ENCODE measurements around the gene CDH11. TPM values are rescaled to one million over a fixed set of nuclear protein-coding genes. Genes with fewer than 3 reads are reported as not detected.

Gene CDH11
- total RNA-seq, 1 experiment from 2014 or later = 5.4 TPM

GRCh38 chr16:64997751-64998150 lies 124.1 kb downstream of the CDH11 start:
- no peaks in the 10 kb centered on the region for H3K79me2 ChIP-seq (ENCODE audit: insufficient read depth, low read length)
- H3K14ac ChIP-seq (ENCODE audit: insufficient read depth, low read length) = no peak overlapping the region
- no peak overlapping the region for H3K4me3 Mint-ChIP-seq
- H3K9ac ChIP-seq (ENCODE audit: extremely low read depth, insufficient read length, low read length) = no peak overlapping the region
- WGBS (ENCODE audit: extremely low coverage, insufficient read length, low lambda C conversion rate) = no CpG with 5 or more reads among the region's 2 CpGs
- H2BK12ac ChIP-seq (ENCODE audit: insufficient read length, low read depth, low read length) = no peak overlapping the region
- no peak overlapping the region for H3K23ac ChIP-seq (ENCODE audit: insufficient read length, low read depth, low read length)
- no peaks in the 10 kb centered on the region for H3K23me2 ChIP-seq (ENCODE audit: insufficient read length, low read depth, low read length, poor library complexity, severe bottlenecking)
- no peak overlapping the region for H3T11ph ChIP-seq (ENCODE audit: low read length)
- H3K79me1 ChIP-seq (ENCODE audit: insufficient read depth, low read depth, low read length, poor library complexity, severe bottlenecking) = no peaks in the 10 kb centered on the region
- H2BK15ac ChIP-seq (ENCODE audit: low read depth, low read length) = no peak overlapping the region
- no peak overlapping the region for H3K18ac ChIP-seq (ENCODE audit: insufficient read length, low read depth, low read length)
- peaks cover 2% of the 10 kb centered on the region; the same call in 1 of the 2 replicates for H3K4me1 ChIP-seq (ENCODE audit: insufficient read depth, low read length)
- no peak overlapping the region for H2BK20ac ChIP-seq (ENCODE audit: low read depth, low read length, poor library complexity, severe bottlenecking)
- H3K9me3 Mint-ChIP-seq = no peaks in the 10 kb centered on the region
- H3K4me2 ChIP-seq (ENCODE audit: insufficient read depth, insufficient read length, low read length) = no peak overlapping the region
- H3K56ac ChIP-seq (ENCODE audit: insufficient read length, low read depth, low read length) = no peak overlapping the region
- no peak overlapping the region for H2BK5ac ChIP-seq (ENCODE audit: insufficient read length, low read length)
- no peak overlapping the region for H3K27ac Mint-ChIP-seq
- H3K27me3 ChIP-seq (ENCODE audit: insufficient read depth, low read length) = no peaks in the 10 kb centered on the region
- H2AFZ ChIP-seq (ENCODE audit: low read length) = no peak overlapping the region
- peaks cover 8 to 12% of the 10 kb centered on the region in 2 experiments; a peak in 3 of 4 replicates for H3K4me1 Mint-ChIP-seq
- no peak for DNase-seq
- no peak overlapping the region for H4K8ac ChIP-seq (replicated peaks; ENCODE audit: insufficient read length, low read depth, low read length)
- H3K9me3 ChIP-seq (ENCODE audit: control insufficient read depth, low read depth, low read length) = no peaks in the 10 kb centered on the region
- no peaks in the 10 kb centered on the region for H3K36me3 Mint-ChIP-seq (ENCODE audit: insufficient read depth in 1 of 3, low read depth in 3 of 3)
- no peaks in the 10 kb centered on the region; the same call in 1 of the 2 replicates for H3K27me3 Mint-ChIP-seq (ENCODE audit: low read depth)
- no peak for TF ChIP-seq CTCF (conservative IDR thresholded peaks at IDR 0.05)
- no peak overlapping the region for H2AK5ac ChIP-seq (ENCODE audit: insufficient read length, low read length)
- H3K4ac ChIP-seq (ENCODE audit: low read depth, low read length) = no peak overlapping the region
- H4K20me1 ChIP-seq (ENCODE audit: control insufficient read depth, insufficient read depth, insufficient read length) = no peaks in the 10 kb centered on the region
- H3K27ac ChIP-seq (ENCODE audit: insufficient read length, low read depth, low read length) = no peak overlapping the region
- no peak overlapping the region for H4K5ac ChIP-seq (ENCODE audit: insufficient read length, low read depth, low read length)
- H4K91ac ChIP-seq (ENCODE audit: insufficient read length, low read depth, low read length) = no peak overlapping the region
- H2BK120ac ChIP-seq (ENCODE audit: low read depth, low read length, poor library complexity, severe bottlenecking) = no peak overlapping the region
